ENCODE data around the gene ACIN1.
A peak's percentile ranks its signal among the peaks of the same experiment; 100 is the strongest.

ACIN1 gene

GRCh38 chr14:23033251-23033727, 61.6 kb downstream of the ACIN1 start:
- Histone ChIP-seq H4K8ac (ENCODE audit: low read length) (no peak overlapping the region), H3K23ac (ENCODE audit: low read length in 2 of 2) (peak overlapping the region in 1 of 2 experiments; percentile 34), H2BK5ac (ENCODE audit: low read depth, low read length, poor library complexity, severe bottlenecking) (no peak overlapping the region), H2BK15ac (ENCODE audit: low read depth, poor library complexity, severe bottlenecking) (no peak overlapping the region), H3K4me1 (ENCODE audit: control insufficient read depth, insufficient read depth, low read depth, low read length) (peaks cover 7% of the 10 kb centered on the region), H3K36me3 (ENCODE audit: control insufficient read depth in 1 of 2, insufficient read depth in 2 of 2, low read depth in 1 of 2, low read length in 2 of 2) (peaks cover 24 to 41% of the 10 kb centered on the region in 2 experiments), H3K4ac (ENCODE audit: low read depth in 1 of 2, low read length in 2 of 2) (peak overlapping the region in 1 of 2 experiments; percentile 50), H2BK12ac (ENCODE audit: low read length in 2 of 2) (no peak overlapping the region), H3K9ac (ENCODE audit: low read length) (peak overlapping the region; percentile 99), H3K79me1 (replicated peaks; ENCODE audit: low read length, poor library complexity, severe bottlenecking) (peaks cover 7% of the 10 kb centered on the region), H3K14ac (ENCODE audit: low read length in 2 of 2) (no peak overlapping the region), H2BK120ac (ENCODE audit: low read depth, low read length) (no peak overlapping the region), H3K18ac (ENCODE audit: low read depth in 1 of 2, low read length in 2 of 2) (no peak overlapping the region), H3K27ac (ENCODE audit: low read length, poor library complexity, severe bottlenecking) (no peak overlapping the region), H3K4me2 (ENCODE audit: low read length, poor library complexity, severe bottlenecking) (peak overlapping the region; percentile 48), H3K4me3 (ENCODE audit: insufficient read depth in 1 of 2, low read depth in 1 of 2, low read length in 2 of 2) (peak overlapping the region in 1 of 2 experiments; percentile 95), H2AFZ (ENCODE audit: low read depth, low read length) (no peak overlapping the region), H3K9me3 (ENCODE audit: control insufficient read depth, low read length) (no peaks in the 10 kb centered on the region), H2AK5ac (ENCODE audit: low read length, severe bottlenecking) (peak overlapping the region; percentile 49), H4K91ac (ENCODE audit: low read length) (no peak overlapping the region), H3K27me3 (ENCODE audit: control insufficient read depth in 1 of 2, insufficient read depth in 1 of 2, low read length in 2 of 2) (no peaks in the 10 kb centered on the region)
- DNase-seq: no peak
- WGBS: 97% methylated on average over 10 of the region's 10 CpGs

GRCh38 chr14:23030936-23031335, 64.0 kb downstream of the ACIN1 start:
- Histone ChIP-seq H3K79me1 (replicated peaks; ENCODE audit: low read length, poor library complexity, severe bottlenecking) (peaks cover 8% of the 10 kb centered on the region), H3K18ac (ENCODE audit: low read depth in 1 of 2, low read length in 2 of 2) (no peak overlapping the region), H3K9ac (ENCODE audit: low read length) (no peak overlapping the region), H3K4me1 (ENCODE audit: control insufficient read depth, insufficient read depth, low read depth, low read length) (peaks cover 10% of the 10 kb centered on the region), H2AFZ (ENCODE audit: low read depth, low read length) (no peak overlapping the region), H2BK5ac (ENCODE audit: low read depth, low read length, poor library complexity, severe bottlenecking) (no peak overlapping the region), H3K9me3 (ENCODE audit: control insufficient read depth, low read length) (no peaks in the 10 kb centered on the region), H3K4ac (ENCODE audit: low read depth in 1 of 2, low read length in 2 of 2) (no peak overlapping the region), H2AK5ac (ENCODE audit: low read length, severe bottlenecking) (no peak overlapping the region), H4K91ac (ENCODE audit: low read length) (no peak overlapping the region), H2BK12ac (ENCODE audit: low read length in 2 of 2) (no peak overlapping the region), H3K4me2 (ENCODE audit: low read length, poor library complexity, severe bottlenecking) (no peak overlapping the region), H3K27ac (ENCODE audit: low read length, poor library complexity, severe bottlenecking) (no peak overlapping the region), H3K14ac (ENCODE audit: low read length in 2 of 2) (no peak overlapping the region), H2BK15ac (ENCODE audit: low read depth, poor library complexity, severe bottlenecking) (no peak overlapping the region), H3K27me3 (ENCODE audit: control insufficient read depth in 1 of 2, insufficient read depth in 1 of 2, low read length in 2 of 2) (no peaks in the 10 kb centered on the region), H3K36me3 (ENCODE audit: control insufficient read depth in 1 of 2, insufficient read depth in 2 of 2, low read depth in 1 of 2, low read length in 2 of 2) (peaks cover 33 to 53% of the 10 kb centered on the region in 2 experiments), H3K4me3 (ENCODE audit: insufficient read depth in 1 of 2, low read depth in 1 of 2, low read length in 2 of 2) (no peak overlapping the region), H4K8ac (ENCODE audit: low read length) (no peak overlapping the region), H3K23ac (ENCODE audit: low read length in 2 of 2) (no peak overlapping the region), H2BK120ac (ENCODE audit: low read depth, low read length) (no peak overlapping the region)
- no peak for DNase-seq
- WGBS: 96% methylated on average over 4 of the region's 4 CpGs

GRCh38 chr14:23028799-23029198, 66.1 kb downstream of the ACIN1 start:
- Histone ChIP-seq H4K91ac (ENCODE audit: low read length) (no peak overlapping the region), H2BK12ac (ENCODE audit: low read length in 2 of 2) (no peak overlapping the region), H3K9me3 (ENCODE audit: control insufficient read depth, low read length) (no peaks in the 10 kb centered on the region), H3K4me2 (ENCODE audit: low read length, poor library complexity, severe bottlenecking) (no peak overlapping the region), H3K4me3 (ENCODE audit: insufficient read depth in 1 of 2, low read depth in 1 of 2, low read length in 2 of 2) (no peak overlapping the region), H3K4me1 (ENCODE audit: control insufficient read depth, insufficient read depth, low read depth, low read length) (peaks cover 17% of the 10 kb centered on the region), H3K27me3 (ENCODE audit: control insufficient read depth in 1 of 2, insufficient read depth in 1 of 2, low read length in 2 of 2) (no peaks in the 10 kb centered on the region), H3K18ac (ENCODE audit: low read depth in 1 of 2, low read length in 2 of 2) (no peak overlapping the region), H3K4ac (ENCODE audit: low read depth in 1 of 2, low read length in 2 of 2) (no peak overlapping the region), H3K36me3 (ENCODE audit: control insufficient read depth in 1 of 2, insufficient read depth in 2 of 2, low read depth in 1 of 2, low read length in 2 of 2) (peaks cover 36 to 65% of the 10 kb centered on the region in 2 experiments), H2BK120ac (ENCODE audit: low read depth, low read length) (no peak overlapping the region), H3K9ac (ENCODE audit: low read length) (no peak overlapping the region), H2BK5ac (ENCODE audit: low read depth, low read length, poor library complexity, severe bottlenecking) (no peak overlapping the region), H2AK5ac (ENCODE audit: low read length, severe bottlenecking) (no peak overlapping the region), H4K8ac (ENCODE audit: low read length) (no peak overlapping the region), H3K79me1 (replicated peaks; ENCODE audit: low read length, poor library complexity, severe bottlenecking) (peaks cover 9% of the 10 kb centered on the region), H3K27ac (ENCODE audit: low read length, poor library complexity, severe bottlenecking) (no peak overlapping the region), H2AFZ (ENCODE audit: low read depth, low read length) (no peak overlapping the region), H3K23ac (ENCODE audit: low read length in 2 of 2) (no peak overlapping the region), H2BK15ac (ENCODE audit: low read depth, poor library complexity, severe bottlenecking) (no peak overlapping the region), H3K14ac (ENCODE audit: low read length in 2 of 2) (no peak overlapping the region)
- no peak for DNase-seq
- 93% methylated on average over 2 of the region's 2 CpGs for WGBS

- Histone ChIP-seq H4K91ac (ENCODE audit: low read length) (no peak overlapping the region), H3K27ac (ENCODE audit: low read length, poor library complexity, severe bottlenecking) (peak overlapping the region; percentile 20), H3K4me1 (ENCODE audit: control insufficient read depth, insufficient read depth, low read depth, low read length) (peaks cover 11% of the 10 kb centered on the region), H2BK120ac (ENCODE audit: low read depth, low read length) (no peak overlapping the region), H3K9ac (ENCODE audit: low read length) (no peak overlapping the region), H2BK12ac (ENCODE audit: low read length in 2 of 2) (no peak overlapping the region), H2BK5ac (ENCODE audit: low read depth, low read length, poor library complexity, severe bottlenecking) (no peak overlapping the region), H3K27me3 (ENCODE audit: control insufficient read depth in 1 of 2, insufficient read depth in 1 of 2, low read length in 2 of 2) (no peaks in the 10 kb centered on the region), H3K9me3 (ENCODE audit: control insufficient read depth, low read length) (no peaks in the 10 kb centered on the region), H3K18ac (ENCODE audit: low read depth in 1 of 2, low read length in 2 of 2) (peak overlapping the region in 1 of 2 experiments; percentile 45), H3K4me2 (ENCODE audit: low read length, poor library complexity, severe bottlenecking) (no peak overlapping the region), H2BK15ac (ENCODE audit: low read depth, poor library complexity, severe bottlenecking) (no peak overlapping the region), H3K79me1 (replicated peaks; ENCODE audit: low read length, poor library complexity, severe bottlenecking) (peaks cover 4% of the 10 kb centered on the region), H2AFZ (ENCODE audit: low read depth, low read length) (no peak overlapping the region), H4K8ac (ENCODE audit: low read length) (peak overlapping the region; percentile 69), H3K4ac (ENCODE audit: low read depth in 1 of 2, low read length in 2 of 2) (peak overlapping the region in 1 of 2 experiments; percentile 1), H3K23ac (ENCODE audit: low read length in 2 of 2) (no peak overlapping the region), H3K36me3 (ENCODE audit: control insufficient read depth in 1 of 2, insufficient read depth in 2 of 2, low read depth in 1 of 2, low read length in 2 of 2) (peaks cover 16 to 37% of the 10 kb centered on the region in 2 experiments), H2AK5ac (ENCODE audit: low read length, severe bottlenecking) (no peak overlapping the region), H3K4me3 (ENCODE audit: insufficient read depth in 1 of 2, low read depth in 1 of 2, low read length in 2 of 2) (no peak overlapping the region), H3K14ac (ENCODE audit: low read length in 2 of 2) (no peak overlapping the region)
- peak; percentile 21 for DNase-seq
- WGBS: 40% methylated on average over 3 of the region's 4 CpGs
Observed at GRCh38 chr14:23025151-23025814, 69.7 kb downstream of the ACIN1 start.
